BJ (cell line): ENCODE measurements around the gene PSMB8. TPM values are rescaled to one million over a fixed set of nuclear protein-coding genes. Genes with fewer than 3 reads are reported as not detected.
A peak's percentile ranks its signal among the peaks of the same experiment; 100 is the strongest.

Experiments used
- CTCF ChIA-PET: fragments of 350-600 bp; formaldehyde crosslinking; extraction: SDS; loops from one replicate; lab custom pipeline; 2021; ENCODE audit warnings: antibody characterized with exemption, inconsistent platforms; lab: Yijun Ruan, JAX
- POLR2A ChIA-PET: fragments of 300-600 bp; sonication (Branson Sonifier 250); formaldehyde crosslinking; extraction: SDS; loops from one replicate; lab custom pipeline; 2021; ENCODE audit warnings: antibody characterized with exemption; lab: Charles Lee
- DNase-seq: peaks from one replicate; pipeline ENCODE4 v3.0.0-alpha.2; 2011; ENCODE audit warnings: low read depth
- H3K27me3 ChIP-seq: 2 replicates; pipeline ENCODE4 v1.6.0; 2011; ENCODE audit warnings: low read length; ENCODE audit not compliant: control insufficient read depth, insufficient read depth
- H3K36me3 ChIP-seq: 2 replicates; pipeline ENCODE4 v1.5.1; 2011; ENCODE audit warnings: low read length; ENCODE audit not compliant: control insufficient read depth, insufficient read depth
- H3K4me3 ChIP-seq: 2 replicates; pipeline ENCODE4 v1.5.1; 2011; ENCODE audit warnings: low read depth, mild to moderate bottlenecking, control low read depth, low read length
- polyA plus RNA-seq: library from polyadenylated mRNA; depleted of rRNA; stranded (reverse); fragments of >200 nt; gene quantifications from 2 replicates; pipeline ENCODE4 v1.2.3, GENCODE V29; 2011
- TF ChIP-seq, protein P1 (sequence below): IDR thresholded peaks from 2 replicates; pipeline ENCODE4 v1.5.1; 2011; ENCODE audit warnings: low read depth, mild to moderate bottlenecking, control low read depth, inconsistent platforms, low read length, moderate library complexity; ENCODE audit not compliant: insufficient read depth

The PSMB8 gene
- polyA plus RNA-seq, 1 experiment, result 79.6 TPM

DNA sequence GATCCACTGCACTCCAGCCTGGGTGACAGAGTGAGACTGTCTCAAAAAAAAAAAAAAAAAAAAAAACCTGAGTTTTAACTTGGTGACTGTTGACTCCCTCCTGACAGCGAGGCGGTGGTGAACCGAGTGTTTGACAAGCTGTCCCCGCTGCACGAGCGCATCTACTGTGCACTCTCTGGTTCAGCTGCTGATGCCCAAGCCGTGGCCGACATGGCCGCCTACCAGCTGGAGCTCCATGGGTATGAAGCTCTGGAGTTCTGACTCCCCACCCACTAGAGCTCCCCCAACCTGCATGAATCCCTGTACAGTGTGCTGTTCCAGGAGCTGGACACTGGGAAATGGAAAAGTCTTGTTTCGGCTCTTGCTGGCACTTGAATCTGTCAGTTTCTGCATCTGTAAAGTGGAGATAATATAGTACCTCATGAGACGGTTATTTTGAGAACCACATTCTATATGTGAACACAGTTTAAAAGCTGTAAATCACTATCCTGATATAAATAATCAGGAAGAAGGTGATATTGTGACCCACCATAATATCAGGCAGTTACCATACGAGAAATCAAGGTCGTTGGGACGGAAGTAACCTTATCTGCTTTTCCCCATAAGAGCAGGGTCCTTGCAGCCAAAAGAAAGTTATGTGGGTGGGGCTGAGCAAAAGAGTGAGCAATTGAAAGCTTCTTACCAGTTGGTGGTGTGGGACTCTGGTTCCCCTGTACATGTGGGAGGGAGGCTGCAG, 13.5 kb upstream of the PSMB8 start:
- no peak for DNase-seq
- Histone ChIP-seq H3K27me3 (no peaks in the 10 kb centered on the region), H3K4me3 (no peak overlapping the region), H3K36me3 (0 out of 2 replicates have a peak, but pooled peaks cover 1% of the 10 kb centered on the region)
- TF ChIP-seq, protein P1, sequence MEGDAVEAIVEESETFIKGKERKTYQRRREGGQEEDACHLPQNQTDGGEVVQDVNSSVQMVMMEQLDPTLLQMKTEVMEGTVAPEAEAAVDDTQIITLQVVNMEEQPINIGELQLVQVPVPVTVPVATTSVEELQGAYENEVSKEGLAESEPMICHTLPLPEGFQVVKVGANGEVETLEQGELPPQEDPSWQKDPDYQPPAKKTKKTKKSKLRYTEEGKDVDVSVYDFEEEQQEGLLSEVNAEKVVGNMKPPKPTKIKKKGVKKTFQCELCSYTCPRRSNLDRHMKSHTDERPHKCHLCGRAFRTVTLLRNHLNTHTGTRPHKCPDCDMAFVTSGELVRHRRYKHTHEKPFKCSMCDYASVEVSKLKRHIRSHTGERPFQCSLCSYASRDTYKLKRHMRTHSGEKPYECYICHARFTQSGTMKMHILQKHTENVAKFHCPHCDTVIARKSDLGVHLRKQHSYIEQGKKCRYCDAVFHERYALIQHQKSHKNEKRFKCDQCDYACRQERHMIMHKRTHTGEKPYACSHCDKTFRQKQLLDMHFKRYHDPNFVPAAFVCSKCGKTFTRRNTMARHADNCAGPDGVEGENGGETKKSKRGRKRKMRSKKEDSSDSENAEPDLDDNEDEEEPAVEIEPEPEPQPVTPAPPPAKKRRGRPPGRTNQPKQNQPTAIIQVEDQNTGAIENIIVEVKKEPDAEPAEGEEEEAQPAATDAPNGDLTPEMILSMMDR, result no peak
- ChIA-PET CTCF (interaction anchor here (1.1 to 5.8 kb wide), 3 partner anchors 11 to 18 kb away, joined by 3 to 102 read pairs (median 57); partner anchors contain the start of gene TAP2), POLR2A (interaction anchor here (0.5 kb wide), 1 partner anchor 156 kb away, joined by 3 read pairs; no protein-coding TSS in a partner anchor)

DNA sequence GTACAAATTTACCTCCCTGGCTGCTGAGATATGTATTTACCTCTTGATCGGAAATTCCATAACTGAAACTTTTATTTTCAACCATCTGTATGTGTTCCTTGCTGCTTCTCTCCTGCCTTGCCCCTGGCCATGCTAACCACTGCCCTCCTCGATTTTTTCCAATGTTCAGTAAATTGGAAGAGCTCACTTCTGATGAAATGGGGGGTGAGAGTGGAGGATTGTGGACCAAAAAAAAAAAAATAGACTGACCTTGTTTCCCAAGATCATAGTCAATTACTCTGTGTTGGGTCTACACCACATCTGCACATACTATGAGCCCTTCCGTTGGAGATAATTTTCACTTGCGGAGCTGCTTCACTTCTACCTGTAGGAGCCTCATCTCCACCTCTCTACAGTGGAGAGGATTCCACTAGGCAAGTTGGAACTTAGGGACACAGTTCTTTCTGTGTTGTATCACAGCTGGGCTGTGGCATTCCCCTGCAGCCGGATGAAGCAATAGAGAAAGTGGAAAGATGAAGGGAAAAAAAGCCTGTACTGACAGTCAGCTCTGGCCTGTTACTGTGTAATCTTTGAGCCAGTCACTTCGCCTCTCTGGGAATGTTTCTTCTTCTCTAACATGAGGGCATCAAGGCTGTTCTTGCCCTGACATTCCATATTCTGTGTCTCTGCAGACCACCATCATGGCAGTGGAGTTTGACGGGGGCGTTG, 11.8 kb upstream of the PSMB8 start:
- ChIA-PET CTCF (interaction anchor here (0.7 to 5.8 kb wide), 7 partner anchors 8 to 121 kb away, joined by 3 to 102 read pairs (median 6); partner anchors contain the start of genes PSMB8 and TAP2), POLR2A (interaction anchor here (0.6 kb wide), 1 partner anchor 710 kb away, joined by 4 read pairs; no protein-coding TSS in a partner anchor)
- no peak overlapping the region for H3K4me3 ChIP-seq

DNA sequence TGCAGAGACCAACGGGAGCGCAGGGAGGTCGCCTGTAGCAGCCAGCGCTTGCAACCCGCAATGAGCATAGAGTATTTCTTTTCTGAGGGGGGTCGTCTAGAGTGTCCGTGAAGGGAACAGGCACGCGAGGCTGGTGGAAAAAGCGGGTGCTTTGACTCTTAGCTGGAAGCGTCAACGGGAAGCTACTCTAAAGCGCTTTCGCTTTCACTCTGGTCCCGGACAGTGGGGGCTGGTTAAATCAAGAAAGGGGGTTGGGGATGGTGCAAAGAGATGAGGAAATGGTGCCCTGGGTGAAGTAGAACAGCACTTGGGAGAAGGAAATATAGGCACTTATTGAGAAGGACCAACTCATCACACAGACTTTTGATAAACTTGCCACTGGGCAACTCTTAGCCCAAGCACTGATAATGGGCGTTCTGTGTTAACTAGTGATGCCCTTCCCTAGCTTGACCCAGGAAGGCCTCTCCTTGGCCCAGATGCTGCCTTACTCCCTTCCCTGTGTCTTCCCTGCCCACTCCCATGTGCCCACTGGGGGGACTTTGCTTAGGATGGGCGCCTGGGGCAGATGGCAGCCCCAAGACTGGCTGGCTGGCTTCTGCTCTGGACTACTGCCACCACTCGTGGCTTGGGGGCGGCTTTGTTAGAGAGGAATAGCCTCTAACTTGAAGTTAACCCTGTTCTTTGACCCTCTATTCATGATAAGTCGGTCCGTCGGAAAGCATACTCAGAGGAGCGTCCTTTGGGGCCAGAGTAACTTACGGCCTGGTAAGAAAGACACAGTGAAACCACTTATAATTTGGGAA, 10.7 kb upstream of the PSMB8 start:
- TF ChIP-seq, protein P1, result no peak
- Histone ChIP-seq H3K4me3 (peak overlapping the region; percentile 65), H3K27me3 (no peaks in the 10 kb centered on the region), H3K36me3 (peaks cover 11% of the 10 kb centered on the region)
- DNase-seq, result no peak
- POLR2A ChIA-PET, result interaction anchor here (0.6 to 1.4 kb wide), 2 partner anchors 116 to 709 kb away, joined by 4 to 8 read pairs; no protein-coding TSS in a partner anchor
- CTCF ChIA-PET, result interaction anchor here (0.6 to 5.8 kb wide), 11 partner anchors 8 to 129 kb away, joined by 3 to 102 read pairs (median 6); partner anchors contain the start of genes PSMB8 and TAP2

More for the DNA sequence above, 11.8 kb upstream of the PSMB8 start:
- Histone ChIP-seq H3K36me3 (peaks cover 6% of the 10 kb centered on the region), H3K27me3 (no peaks in the 10 kb centered on the region)
- DNase-seq, result no peak
- TF ChIP-seq, protein P1, result no peak

DNA sequence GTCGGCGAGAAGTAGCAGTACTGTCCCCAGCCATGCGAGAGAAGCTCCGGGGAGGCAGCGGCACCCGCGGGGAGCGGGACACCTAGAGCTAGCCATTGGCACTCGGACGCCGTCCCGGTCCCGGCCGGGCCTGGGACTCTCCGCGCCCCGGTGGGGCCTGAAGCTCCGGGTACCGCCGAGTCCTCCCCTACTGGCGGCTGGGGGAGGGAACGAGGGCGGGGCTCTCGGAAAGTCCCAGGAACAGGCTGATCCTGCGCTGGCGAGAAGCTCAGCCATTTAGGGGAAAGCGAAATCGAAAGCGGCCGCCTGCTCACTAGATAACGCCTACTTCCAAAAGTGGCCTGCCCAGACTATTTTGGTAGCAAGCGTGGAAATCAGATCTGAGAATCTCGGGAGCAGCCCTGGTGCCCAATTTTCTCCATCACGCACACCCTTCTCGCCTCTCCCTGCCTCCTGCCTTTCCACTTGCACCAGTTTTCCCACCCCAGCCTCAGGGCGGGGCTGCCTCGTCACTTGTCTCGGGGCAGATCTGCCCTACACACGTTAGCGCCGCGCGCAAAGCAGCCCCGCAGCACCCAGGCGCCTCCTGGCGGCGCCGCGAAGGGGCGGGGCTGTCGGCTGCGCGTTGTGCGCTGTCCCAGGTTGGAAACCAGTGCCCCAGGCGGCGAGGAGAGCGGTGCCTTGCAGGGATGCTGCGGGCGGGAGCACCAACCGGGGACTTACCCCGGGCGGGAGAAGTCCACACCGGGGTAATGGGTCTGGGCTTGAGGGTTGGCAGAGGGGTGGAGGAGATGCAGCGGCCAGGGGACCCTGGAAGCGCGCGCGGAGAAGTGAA, 9.9 kb upstream of the PSMB8 start, which contains the start of the genes PSMB9 and TAP1:
TSS of gene PSMB9 (plus strand) at position 652 of the 835 bp plus-strand sequence. CDS start at position 690, 38 bp downstream.
TSS of gene TAP1 (minus strand) at position 164 of the 835 bp plus-strand sequence. CDS start at position 96, 68 bp downstream.
- DNase-seq, result peak; percentile 61
- ChIA-PET CTCF (interaction anchor here (0.8 to 5.8 kb wide), 14 partner anchors 9 to 130 kb away, joined by 3 to 102 read pairs (median 4); partner anchors contain the start of gene TAP2), POLR2A (interaction anchor here (0.6 to 1.4 kb wide), 3 partner anchors 9 to 122 kb away, joined by 3 to 8 read pairs (median 4); no protein-coding TSS in a partner anchor)
- H3K4me3 ChIP-seq, result peak within 1 kb of the TSS; percentile 65
- peaks cover 13% of the 10 kb centered on the region for H3K36me3 ChIP-seq
- TF ChIP-seq, protein P1, result peak; percentile 72
- no peaks in the 10 kb centered on the region for H3K27me3 ChIP-seq
